ENCODE data around the gene LSM4.

Gene LSM4

GRCh38 chr19:18310118-18310909 lies 12.6 kb downstream of the LSM4 start:
- Histone ChIP-seq H2BK12ac (ENCODE audit: low read length) (no peak overlapping the region), H3K27ac (replicated peaks; ENCODE audit: low read length) (no peak overlapping the region), H3K4me2 (ENCODE audit: insufficient read depth, low read length, poor library complexity, severe bottlenecking) (no peak overlapping the region), H3K23ac (ENCODE audit: low read depth, low read length, poor library complexity) (peak overlapping the region; percentile 55), H2BK5ac (ENCODE audit: low read length) (peak overlapping the region; percentile 39), H3K79me1 (ENCODE audit: low read depth, low read length) (peaks cover 15% of the 10 kb centered on the region), H2AK5ac (ENCODE audit: low read depth, low read length) (no peak overlapping the region), H2BK15ac (ENCODE audit: low read length) (no peak overlapping the region), H4K91ac (ENCODE audit: low read depth, low read length, poor library complexity) (no peak overlapping the region), H3K18ac (ENCODE audit: low read length) (no peak overlapping the region), H3K9me3 (replicated peaks in 1 of 2; ENCODE audit: control insufficient read depth in 2 of 2, insufficient read depth in 1 of 2, low read depth in 1 of 2, low read length in 2 of 2) (no peaks in the 10 kb centered on the region), H3K4me1 (ENCODE audit: control insufficient read depth in 2 of 2, insufficient read depth in 1 of 2, low read depth in 1 of 2, low read length in 2 of 2) (peaks cover 2 to 3% of the 10 kb centered on the region in 2 donors), H3K9ac (ENCODE audit: low read depth, low read length, poor library complexity) (peak overlapping the region; percentile 3), H2AFZ (ENCODE audit: low read length) (no peak overlapping the region), H2BK120ac (ENCODE audit: low read depth, low read length) (no peak overlapping the region), H3K4ac (ENCODE audit: low read length) (no peak overlapping the region), H4K8ac (ENCODE audit: low read depth, low read length) (peak overlapping the region; percentile 65), H3K36me3 (replicated peaks in 1 of 2; ENCODE audit: control insufficient read depth in 2 of 2, insufficient read depth in 2 of 2, low read length in 2 of 2) (peaks cover 65 to 94% of the 10 kb centered on the region in 2 donors), H3K4me3 (ENCODE audit: low read length in 2 of 2) (no peak overlapping the region), H3K27me3 (ENCODE audit: control insufficient read depth in 3 of 3, insufficient read depth in 3 of 3, low read depth in 1 of 3, low read length in 3 of 3) (no peaks in the 10 kb centered on the region), H3K14ac (ENCODE audit: low read length) (no peak overlapping the region)
- no peak for DNase-seq (ENCODE audit: low spot score)
- WGBS, 2 donors (ENCODE audit: extremely low coverage in 2 of 2, insufficient read length in 2 of 2, insufficient replicate concordance in 1 of 2) = no CpG with 5 or more reads among the region's 23 CpGs

GRCh38 chr19:18309525-18310064 lies 13.3 kb downstream of the LSM4 start:
- WGBS, 2 donors (ENCODE audit: extremely low coverage in 2 of 2, insufficient read length in 2 of 2, insufficient replicate concordance in 1 of 2) = no CpG with 5 or more reads among the region's 33 CpGs

GRCh38 chr19:18308948-18309325 lies 13.9 kb downstream of the LSM4 start:
- Histone ChIP-seq H2AK5ac (ENCODE audit: low read depth, low read length) (no peak overlapping the region), H4K8ac (ENCODE audit: low read depth, low read length) (no peak overlapping the region), H3K4me3 (ENCODE audit: low read length in 2 of 2) (no peak overlapping the region), H3K9ac (ENCODE audit: low read depth, low read length, poor library complexity) (peak overlapping the region; percentile 54), H3K9me3 (replicated peaks in 1 of 2; ENCODE audit: control insufficient read depth in 2 of 2, insufficient read depth in 1 of 2, low read depth in 1 of 2, low read length in 2 of 2) (no peaks in the 10 kb centered on the region), H4K91ac (ENCODE audit: low read depth, low read length, poor library complexity) (no peak overlapping the region), H3K4me2 (ENCODE audit: insufficient read depth, low read length, poor library complexity, severe bottlenecking) (no peak overlapping the region), H3K27me3 (ENCODE audit: control insufficient read depth in 3 of 3, insufficient read depth in 3 of 3, low read depth in 1 of 3, low read length in 3 of 3) (no peaks in the 10 kb centered on the region), H3K4ac (ENCODE audit: low read length) (no peak overlapping the region), H2BK15ac (ENCODE audit: low read length) (no peak overlapping the region), H3K4me1 (ENCODE audit: control insufficient read depth in 2 of 2, insufficient read depth in 1 of 2, low read depth in 1 of 2, low read length in 2 of 2) (peaks cover 10 to 13% of the 10 kb centered on the region in 2 donors), H3K23ac (ENCODE audit: low read depth, low read length, poor library complexity) (no peak overlapping the region), H2AFZ (ENCODE audit: low read length) (no peak overlapping the region), H3K14ac (ENCODE audit: low read length) (no peak overlapping the region), H2BK5ac (ENCODE audit: low read length) (no peak overlapping the region), H3K79me1 (ENCODE audit: low read depth, low read length) (peaks cover 15% of the 10 kb centered on the region), H2BK12ac (ENCODE audit: low read length) (no peak overlapping the region), H3K18ac (ENCODE audit: low read length) (no peak overlapping the region), H3K27ac (replicated peaks; ENCODE audit: low read length) (no peak overlapping the region), H2BK120ac (ENCODE audit: low read depth, low read length) (no peak overlapping the region), H3K36me3 (replicated peaks in 1 of 2; ENCODE audit: control insufficient read depth in 2 of 2, insufficient read depth in 2 of 2, low read length in 2 of 2) (peaks cover 61 to 82% of the 10 kb centered on the region in 2 donors)
- DNase-seq (ENCODE audit: low spot score) = no peak
- no CpG with 5 or more reads among the region's 7 CpGs for WGBS, 2 donors (ENCODE audit: extremely low coverage in 2 of 2, insufficient read length in 2 of 2, insufficient replicate concordance in 1 of 2)

More at GRCh38 chr19:18309525-18310064, 13.3 kb downstream of the LSM4 start:
- Histone ChIP-seq H2AK5ac (ENCODE audit: low read depth, low read length) (no peak overlapping the region), H3K4ac (ENCODE audit: low read length) (no peak overlapping the region), H3K14ac (ENCODE audit: low read length) (no peak overlapping the region), H3K18ac (ENCODE audit: low read length) (peak overlapping the region; percentile 71), H2BK5ac (ENCODE audit: low read length) (peak overlapping the region; percentile 39), H3K23ac (ENCODE audit: low read depth, low read length, poor library complexity) (peak overlapping the region; percentile 55), H4K8ac (ENCODE audit: low read depth, low read length) (peak overlapping the region; percentile 17), H3K27ac (replicated peaks; ENCODE audit: low read length) (no peak overlapping the region), H3K4me1 (ENCODE audit: control insufficient read depth in 2 of 2, insufficient read depth in 1 of 2, low read depth in 1 of 2, low read length in 2 of 2) (peaks cover 8 to 9% of the 10 kb centered on the region in 2 donors), H3K9ac (ENCODE audit: low read depth, low read length, poor library complexity) (peak overlapping the region; percentile 44), H3K4me2 (ENCODE audit: insufficient read depth, low read length, poor library complexity, severe bottlenecking) (no peak overlapping the region), H2AFZ (ENCODE audit: low read length) (no peak overlapping the region), H4K91ac (ENCODE audit: low read depth, low read length, poor library complexity) (no peak overlapping the region), H3K36me3 (replicated peaks in 1 of 2; ENCODE audit: control insufficient read depth in 2 of 2, insufficient read depth in 2 of 2, low read length in 2 of 2) (peaks cover 65 to 88% of the 10 kb centered on the region in 2 donors), H3K9me3 (replicated peaks in 1 of 2; ENCODE audit: control insufficient read depth in 2 of 2, insufficient read depth in 1 of 2, low read depth in 1 of 2, low read length in 2 of 2) (no peaks in the 10 kb centered on the region), H3K27me3 (ENCODE audit: control insufficient read depth in 3 of 3, insufficient read depth in 3 of 3, low read depth in 1 of 3, low read length in 3 of 3) (no peaks in the 10 kb centered on the region), H2BK120ac (ENCODE audit: low read depth, low read length) (no peak overlapping the region), H3K4me3 (ENCODE audit: low read length in 2 of 2) (no peak overlapping the region), H2BK12ac (ENCODE audit: low read length) (no peak overlapping the region), H2BK15ac (ENCODE audit: low read length) (no peak overlapping the region), H3K79me1 (ENCODE audit: low read depth, low read length) (peaks cover 15% of the 10 kb centered on the region)
- no peak for DNase-seq (ENCODE audit: low spot score)
